ENCODE data around the gene PLIN5.

DNA sequence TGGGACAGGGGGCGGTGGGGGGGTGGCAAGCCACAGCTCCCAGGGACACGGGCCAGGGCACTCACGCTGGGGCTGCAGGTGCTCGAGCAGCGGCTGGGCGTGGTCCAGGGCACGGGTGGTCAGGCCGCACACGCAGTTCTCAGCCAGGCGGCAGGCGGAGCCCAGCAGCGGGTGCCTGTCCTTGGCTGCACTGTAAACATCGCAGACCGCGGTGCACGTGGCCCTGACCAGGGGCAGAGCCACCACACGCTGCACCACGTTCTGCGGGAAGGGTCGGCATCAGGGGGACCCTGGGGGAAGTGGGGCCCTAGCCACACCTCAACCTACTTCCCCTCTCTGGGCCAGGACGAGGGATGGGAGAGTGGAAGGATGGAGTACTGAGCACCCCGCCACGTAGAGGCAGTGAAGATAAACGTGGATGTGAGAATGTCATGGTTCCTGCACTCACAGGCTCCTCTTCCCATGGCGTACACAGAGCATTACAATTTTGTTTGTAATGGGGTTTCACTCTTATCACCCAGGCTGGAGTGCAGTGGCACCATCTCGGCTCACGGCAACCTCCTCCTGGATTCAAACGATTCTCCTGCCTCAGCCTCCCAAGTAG is 3.4 kb downstream of the PLIN5 start:
- TF ChIP-seq POLR2A (IDR thresholded peaks at IDR 0.05; ENCODE audit: control extremely low read depth in 1 of 2, low read depth in 2 of 2, low read length in 2 of 2) (no peak), EP300 (IDR thresholded peaks at IDR 0.05; ENCODE audit: borderline replicate concordance in 1 of 2, low read depth in 2 of 2, low read length in 2 of 2) (no peak), BRCA1 (IDR thresholded peaks at IDR 0.05; ENCODE audit: low read depth, low read length) (no peak), MAFK (IDR thresholded peaks at IDR 0.05; ENCODE audit: low read depth, low read length) (no peak), EGR1 (IDR thresholded peaks at IDR 0.05; ENCODE audit: borderline replicate concordance, low read depth, low read length) (no peak), SUZ12 (IDR thresholded peaks at IDR 0.05; ENCODE audit: low read length) (no peak), HDAC2 (IDR thresholded peaks at IDR 0.05; ENCODE audit: borderline replicate concordance in 1 of 2, low read depth in 2 of 2, low read length in 2 of 2) (no peak), CBX5 (IDR thresholded peaks at IDR 0.05; ENCODE audit: low read depth, low read length) (no peak), NRF1 (IDR thresholded peaks at IDR 0.05; ENCODE audit: low read depth, low read length) (no peak)
- TF ChIP-seq, protein P1, sequence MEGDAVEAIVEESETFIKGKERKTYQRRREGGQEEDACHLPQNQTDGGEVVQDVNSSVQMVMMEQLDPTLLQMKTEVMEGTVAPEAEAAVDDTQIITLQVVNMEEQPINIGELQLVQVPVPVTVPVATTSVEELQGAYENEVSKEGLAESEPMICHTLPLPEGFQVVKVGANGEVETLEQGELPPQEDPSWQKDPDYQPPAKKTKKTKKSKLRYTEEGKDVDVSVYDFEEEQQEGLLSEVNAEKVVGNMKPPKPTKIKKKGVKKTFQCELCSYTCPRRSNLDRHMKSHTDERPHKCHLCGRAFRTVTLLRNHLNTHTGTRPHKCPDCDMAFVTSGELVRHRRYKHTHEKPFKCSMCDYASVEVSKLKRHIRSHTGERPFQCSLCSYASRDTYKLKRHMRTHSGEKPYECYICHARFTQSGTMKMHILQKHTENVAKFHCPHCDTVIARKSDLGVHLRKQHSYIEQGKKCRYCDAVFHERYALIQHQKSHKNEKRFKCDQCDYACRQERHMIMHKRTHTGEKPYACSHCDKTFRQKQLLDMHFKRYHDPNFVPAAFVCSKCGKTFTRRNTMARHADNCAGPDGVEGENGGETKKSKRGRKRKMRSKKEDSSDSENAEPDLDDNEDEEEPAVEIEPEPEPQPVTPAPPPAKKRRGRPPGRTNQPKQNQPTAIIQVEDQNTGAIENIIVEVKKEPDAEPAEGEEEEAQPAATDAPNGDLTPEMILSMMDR (IDR thresholded peaks at IDR 0.05; ENCODE audit: control extremely low read depth in 1 of 3, insufficient read depth in 1 of 3, low read depth in 1 of 3, low read length in 3 of 3) = no peak
